Mesendoderm (in vitro differentiated cells): ENCODE measurements around the gene ZFC3H1.

Experiments
- DNase-seq: peaks from one replicate; pipeline ENCODE4 v3.0.0; 2013
- H2AK5ac ChIP-seq: 2 replicates; pipeline ENCODE4 v1.6.1; 2013; ENCODE audit warnings: low read length, inconsistent platforms
- H2BK120ac ChIP-seq: 2 replicates; pipeline ENCODE4 v1.6.1; 2013; ENCODE audit warnings: low read depth, mild to moderate bottlenecking, low read length, moderate library complexity, mixed read lengths
- H2BK15ac ChIP-seq: replicated peaks from 2 replicates; pipeline ENCODE4 v1.6.1; 2013; ENCODE audit warnings: low read depth, mild to moderate bottlenecking, moderate library complexity
- H2BK5ac ChIP-seq: 2 replicates; pipeline ENCODE4 v1.6.1; 2013; ENCODE audit warnings: low read length, inconsistent platforms
- H3K18ac ChIP-seq: 2 replicates; pipeline ENCODE4 v1.6.1; 2013; ENCODE audit warnings: mild to moderate bottlenecking, low read length, mixed read lengths
- H3K23ac ChIP-seq: one replicate; pipeline ENCODE4 v1.6.1; 2013; ENCODE audit warnings: low read length
- H3K27ac ChIP-seq: 2 replicates; pipeline ENCODE4 v1.5.1; 2013; ENCODE audit warnings: low read depth, mild to moderate bottlenecking, inconsistent platforms, low read length, moderate library complexity
- H3K27me3 ChIP-seq: 2 replicates; pipeline ENCODE4 v1.6.1; 2013; ENCODE audit warnings: low read length, control low read depth, mild to moderate bottlenecking, inconsistent platforms; ENCODE audit not compliant: insufficient read depth, poor library complexity
- H3K36me3 ChIP-seq: 2 replicates; pipeline ENCODE4 v1.6.1; 2013; ENCODE audit warnings: low read length, inconsistent platforms; ENCODE audit not compliant: control insufficient read depth, insufficient read depth
- H3K4ac ChIP-seq: one replicate; pipeline ENCODE4 v1.6.1; 2013; ENCODE audit warnings: low read depth, mild to moderate bottlenecking, low read length, moderate library complexity
- H3K4me1 ChIP-seq: 2 replicates; pipeline ENCODE4 v1.6.1; 2013; ENCODE audit warnings: low read depth, low read length, inconsistent platforms; ENCODE audit not compliant: control insufficient read depth
- H3K4me2 ChIP-seq: 2 replicates; pipeline ENCODE4 v1.6.1; 2013; ENCODE audit warnings: low read length
- H3K4me3 ChIP-seq: 2 replicates; pipeline ENCODE4 v1.5.1; 2013; ENCODE audit warnings: mild to moderate bottlenecking, low read length
- H3K56ac ChIP-seq: one replicate; pipeline ENCODE4 v1.6.1; 2013; ENCODE audit warnings: low read length
- H3K79me1 ChIP-seq: 2 replicates; pipeline ENCODE4 v1.6.1; 2013; ENCODE audit warnings: low read length, inconsistent platforms
- H3K79me2 ChIP-seq: 2 replicates; pipeline ENCODE4 v1.6.1; 2013; ENCODE audit warnings: mild to moderate bottlenecking, low read length; ENCODE audit not compliant: control insufficient read depth, insufficient read depth
- H3K9ac ChIP-seq: 2 replicates; pipeline ENCODE4 v1.6.1; 2013; ENCODE audit warnings: low read length, inconsistent platforms
- H4K5ac ChIP-seq: one replicate; pipeline ENCODE4 v1.6.1; 2013; ENCODE audit warnings: low read length
- H4K8ac ChIP-seq: one replicate; pipeline ENCODE4 v1.6.1; 2013; ENCODE audit warnings: low read depth, mild to moderate bottlenecking, control low read depth, low read length, moderate library complexity
- WGBS: extraction: QIAGEN DNeasy Blood & Tissue Kit; methylation state at CpG from one replicate; pipeline ENCODE4 v1.1.7; 2013; ENCODE audit warnings: low lambda C conversion rate, missing lambda C conversion rate; ENCODE audit not compliant: insufficient coverage; ENCODE audit errors: extremely low coverage; 5-methylcytosine and 5-hydroxymethylcytosine counted together

Gene ZFC3H1

GRCh38 chr12:71599210-71599609 lies 64.4 kb downstream of the ZFC3H1 start:
- Histone ChIP-seq H3K18ac (no peak overlapping the region), H3K4ac (no peak overlapping the region), H3K79me1 (no peaks in the 10 kb centered on the region), H4K8ac (no peak overlapping the region), H3K27ac (no peak overlapping the region), H3K36me3 (no peaks in the 10 kb centered on the region), H2AK5ac (no peak overlapping the region), H2BK15ac (no peak overlapping the region), H3K9ac (no peak overlapping the region), H3K4me2 (no peak overlapping the region), H3K4me3 (no peak overlapping the region), H4K5ac (no peak overlapping the region), H3K23ac (no peak overlapping the region), H3K27me3 (no peaks in the 10 kb centered on the region), H3K56ac (no peak overlapping the region), H2BK120ac (no peak overlapping the region), H2BK5ac (no peak overlapping the region), H3K4me1 (no peaks in the 10 kb centered on the region), H3K79me2 (no peaks in the 10 kb centered on the region)
- DNase-seq = no peak

- H3K4me3 ChIP-seq = no peak overlapping the region
- H2BK15ac ChIP-seq = no peak overlapping the region
- no peaks in the 10 kb centered on the region for H3K79me2 ChIP-seq
- no peak overlapping the region for H4K8ac ChIP-seq
- no peak overlapping the region for H3K4ac ChIP-seq
- no peaks in the 10 kb centered on the region for H3K79me1 ChIP-seq
- H3K27ac ChIP-seq = no peak overlapping the region
- no peak overlapping the region for H2BK5ac ChIP-seq
- H2BK120ac ChIP-seq = no peak overlapping the region
- H3K23ac ChIP-seq = no peak overlapping the region
- no peak overlapping the region for H3K4me2 ChIP-seq
- H3K36me3 ChIP-seq = no peaks in the 10 kb centered on the region
- no peak overlapping the region for H3K56ac ChIP-seq
- no peaks in the 10 kb centered on the region for H3K27me3 ChIP-seq
- H4K5ac ChIP-seq = no peak overlapping the region
- H3K4me1 ChIP-seq = no peaks in the 10 kb centered on the region
- no peak overlapping the region for H2AK5ac ChIP-seq
- no peak overlapping the region for H3K9ac ChIP-seq
- peak; percentile 53 for DNase-seq
- H3K18ac ChIP-seq = no peak overlapping the region
- no CpG with 5 or more reads among the region's 5 CpGs for WGBS
Observed at GRCh38 chr12:71594214-71594948, 69.3 kb downstream of the ZFC3H1 start.

- Histone ChIP-seq H3K23ac (no peak overlapping the region), H4K5ac (no peak overlapping the region), H3K27ac (no peak overlapping the region), H3K9ac (no peak overlapping the region), H3K4me3 (no peak overlapping the region), H4K8ac (no peak overlapping the region), H3K18ac (no peak overlapping the region), H3K27me3 (no peaks in the 10 kb centered on the region), H3K36me3 (no peaks in the 10 kb centered on the region), H2BK5ac (no peak overlapping the region), H3K79me2 (no peaks in the 10 kb centered on the region), H3K56ac (no peak overlapping the region), H3K4me1 (no peaks in the 10 kb centered on the region), H2BK15ac (no peak overlapping the region), H3K79me1 (no peaks in the 10 kb centered on the region), H2AK5ac (no peak overlapping the region), H3K4ac (no peak overlapping the region), H2BK120ac (no peak overlapping the region), H3K4me2 (no peak overlapping the region)
- no peak for DNase-seq
- WGBS = no CpG with 5 or more reads among the region's 3 CpGs
Observed at GRCh38 chr12:71592841-71593240, 70.8 kb downstream of the ZFC3H1 start.

- no peak overlapping the region for H2BK120ac ChIP-seq
- no peak overlapping the region for H3K4ac ChIP-seq
- no peaks in the 10 kb centered on the region for H3K4me1 ChIP-seq
- no peak overlapping the region for H3K23ac ChIP-seq
- H3K4me3 ChIP-seq = no peak overlapping the region
- no peak overlapping the region for H4K8ac ChIP-seq
- H4K5ac ChIP-seq = no peak overlapping the region
- H3K56ac ChIP-seq = no peak overlapping the region
- peak; percentile 95 for DNase-seq
- H3K9ac ChIP-seq = no peak overlapping the region
- WGBS = no CpG with 5 or more reads among the region's 2 CpGs
- H2BK15ac ChIP-seq = no peak overlapping the region
- no peaks in the 10 kb centered on the region for H3K79me1 ChIP-seq
- H2AK5ac ChIP-seq = no peak overlapping the region
- H3K18ac ChIP-seq = peak overlapping the region; percentile 80
- no peak overlapping the region for H3K27ac ChIP-seq
- no peaks in the 10 kb centered on the region for H3K36me3 ChIP-seq
- H3K79me2 ChIP-seq = no peaks in the 10 kb centered on the region
- no peak overlapping the region for H2BK5ac ChIP-seq
- H3K27me3 ChIP-seq = no peaks in the 10 kb centered on the region
- no peak overlapping the region for H3K4me2 ChIP-seq
Observed at GRCh38 chr12:71591601-71592000, 72.0 kb downstream of the ZFC3H1 start.

GRCh38 chr12:71589478-71589881 lies 74.2 kb downstream of the ZFC3H1 start:
- H3K23ac ChIP-seq = no peak overlapping the region
- no CpG with 5 or more reads among the region's 4 CpGs for WGBS
- H4K5ac ChIP-seq = no peak overlapping the region
- H3K4me1 ChIP-seq = no peaks in the 10 kb centered on the region
- H4K8ac ChIP-seq = no peak overlapping the region
- H3K4me2 ChIP-seq = no peak overlapping the region
- no peaks in the 10 kb centered on the region for H3K79me2 ChIP-seq
- no peak overlapping the region for H3K4ac ChIP-seq
- no peak overlapping the region for H2BK120ac ChIP-seq
- no peak overlapping the region for H3K18ac ChIP-seq
- no peak overlapping the region for H2BK15ac ChIP-seq
- H2AK5ac ChIP-seq = no peak overlapping the region
- no peaks in the 10 kb centered on the region for H3K36me3 ChIP-seq
- no peaks in the 10 kb centered on the region for H3K79me1 ChIP-seq
- no peak overlapping the region for H2BK5ac ChIP-seq
- no peak overlapping the region for H3K9ac ChIP-seq
- H3K27me3 ChIP-seq = no peaks in the 10 kb centered on the region
- DNase-seq = no peak
- no peak overlapping the region for H3K56ac ChIP-seq
- H3K27ac ChIP-seq = no peak overlapping the region
- no peak overlapping the region for H3K4me3 ChIP-seq

- H3K23ac ChIP-seq = no peak overlapping the region
- no peaks in the 10 kb centered on the region for H3K79me1 ChIP-seq
- no peak overlapping the region for H4K5ac ChIP-seq
- no peak overlapping the region for H3K18ac ChIP-seq
- H3K4me1 ChIP-seq = no peaks in the 10 kb centered on the region
- no peak overlapping the region for H2AK5ac ChIP-seq
- no peak overlapping the region for H3K56ac ChIP-seq
- no peak overlapping the region for H3K4me3 ChIP-seq
- no peak overlapping the region for H4K8ac ChIP-seq
- no peak overlapping the region for H3K4ac ChIP-seq
- no peaks in the 10 kb centered on the region for H3K27me3 ChIP-seq
- no peak overlapping the region for H2BK120ac ChIP-seq
- no peak for DNase-seq
- WGBS = no CpG with 5 or more reads among the region's 2 CpGs
- H3K36me3 ChIP-seq = no peaks in the 10 kb centered on the region
- H3K9ac ChIP-seq = no peak overlapping the region
- H3K4me2 ChIP-seq = no peak overlapping the region
- H2BK5ac ChIP-seq = no peak overlapping the region
- no peak overlapping the region for H2BK15ac ChIP-seq
- no peaks in the 10 kb centered on the region for H3K79me2 ChIP-seq
- H3K27ac ChIP-seq = no peak overlapping the region
Observed at GRCh38 chr12:71587012-71587411, 76.6 kb downstream of the ZFC3H1 start.
